Measurements from ENCODE around the gene DMXL2.

Gene DMXL2

DNA sequence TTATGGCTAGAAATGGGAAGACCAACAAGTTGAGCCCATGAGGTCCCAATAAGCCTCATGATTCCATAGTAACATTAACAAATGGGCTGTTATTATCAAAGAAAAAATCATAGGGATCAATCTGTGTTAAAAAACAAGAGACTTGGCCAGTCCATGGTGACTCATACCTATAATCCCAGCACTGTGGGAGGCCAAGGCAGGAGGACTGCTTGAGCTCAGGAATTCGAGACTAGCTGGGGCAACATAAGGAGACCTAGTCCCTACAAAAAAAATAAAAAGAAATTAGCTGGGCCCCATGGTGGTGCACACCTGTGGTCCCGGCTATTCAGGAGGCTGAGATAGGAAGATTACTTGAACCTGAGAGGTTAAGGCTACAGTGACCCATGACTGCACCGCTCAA lies 124.8 kb downstream of the DMXL2 start (continued):
- TF ChIP-seq, protein P1, sequence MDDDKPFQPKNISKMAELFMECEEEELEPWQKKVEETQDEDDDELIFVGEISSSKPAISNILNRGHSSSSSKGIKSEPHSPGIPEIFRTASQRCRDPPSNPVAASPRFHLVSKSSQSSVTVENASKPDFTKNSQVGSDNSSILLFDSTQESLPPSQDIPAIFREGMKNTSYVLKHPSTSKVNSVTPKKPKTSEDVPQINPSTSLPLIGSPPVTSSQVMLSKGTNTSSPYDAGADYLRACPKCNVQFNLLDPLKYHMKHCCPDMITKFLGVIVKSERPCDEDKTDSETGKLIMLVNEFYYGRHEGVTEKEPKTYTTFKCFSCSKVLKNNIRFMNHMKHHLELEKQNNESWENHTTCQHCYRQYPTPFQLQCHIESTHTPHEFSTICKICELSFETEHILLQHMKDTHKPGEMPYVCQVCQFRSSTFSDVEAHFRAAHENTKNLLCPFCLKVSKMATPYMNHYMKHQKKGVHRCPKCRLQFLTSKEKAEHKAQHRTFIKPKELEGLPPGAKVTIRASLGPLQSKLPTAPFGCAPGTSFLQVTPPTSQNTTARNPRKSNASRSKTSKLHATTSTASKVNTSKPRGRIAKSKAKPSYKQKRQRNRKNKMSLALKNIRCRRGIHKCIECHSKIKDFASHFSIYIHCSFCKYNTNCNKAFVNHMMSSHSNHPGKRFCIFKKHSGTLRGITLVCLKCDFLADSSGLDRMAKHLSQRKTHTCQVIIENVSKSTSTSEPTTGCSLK (tag by site-specific recombination; IDR thresholded peaks at IDR 0.05), result no peak

DNA sequence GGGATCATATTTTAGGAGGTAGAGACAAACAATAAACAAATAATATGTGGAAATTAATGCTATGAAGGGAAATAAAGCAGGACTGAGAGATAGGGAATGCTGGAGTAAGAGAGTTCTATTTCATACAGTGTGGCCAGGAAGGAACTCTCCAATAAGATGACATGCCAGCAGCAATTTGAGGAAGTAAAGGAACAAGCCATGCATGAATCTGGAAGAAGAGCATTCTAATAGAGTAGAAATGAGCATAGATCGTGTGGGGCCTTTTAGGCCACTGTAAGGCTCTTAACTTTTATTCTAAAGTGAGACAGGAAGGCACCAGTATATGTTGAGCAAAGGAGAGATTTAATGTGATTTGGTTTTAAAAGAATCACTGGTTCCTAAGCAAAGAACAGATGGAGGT lies 126.3 kb downstream of the DMXL2 start:
- no peaks in the 10 kb centered on the region for H3K9me3 ChIP-seq (ENCODE audit: control insufficient read depth, insufficient read depth, low read depth, low read length)
- ChIA-PET CTCF (interaction anchor here (5.1 kb wide), 1 partner anchor 93 kb away, joined by 25 read pairs; no protein-coding TSS in a partner anchor), POLR2A (no interaction called here)
- no peak overlapping the region for H3K27ac ChIP-seq (ENCODE audit: extremely low read depth, low read depth, low read length)
- H3K36me3 ChIP-seq (ENCODE audit: control insufficient read depth in 2 of 2, insufficient read depth in 1 of 2, low read length in 2 of 2), result peaks cover 0 to 7% of the 10 kb centered on the region in 2 experiments; a peak in 1 of 3 replicates
- TF ChIP-seq ZNF560 (tag by site-specific recombination; IDR thresholded peaks at IDR 0.05; ENCODE audit: borderline replicate concordance) (no peak), ZNF24 (tag by site-specific recombination; IDR thresholded peaks at IDR 0.05) (no peak), ZNF843 (tag by site-specific recombination; IDR thresholded peaks at IDR 0.05) (no peak), SALL2 (tag by site-specific recombination; IDR thresholded peaks at IDR 0.05; ENCODE audit: borderline replicate concordance) (no peak), ZBTB17 (tag by site-specific recombination; IDR thresholded peaks at IDR 0.05) (no peak), ZNF266 (tag by site-specific recombination; IDR thresholded peaks at IDR 0.05; ENCODE audit: low read depth) (no peak), ZNF302 (tag by site-specific recombination; IDR thresholded peaks at IDR 0.05; ENCODE audit: low read depth) (no peak), KLF8 (tag by site-specific recombination; IDR thresholded peaks at IDR 0.05) (no peak), ZNF530 (tag by site-specific recombination; IDR thresholded peaks at IDR 0.05; ENCODE audit: low read depth) (no peak), ZNF324 (tag by site-specific recombination; IDR thresholded peaks at IDR 0.05) (no peak), GLI4 (tag by site-specific recombination; IDR thresholded peaks at IDR 0.05) (no peak), HOXD13 (CRISPR knock-in tag; IDR thresholded peaks at IDR 0.05; ENCODE audit: borderline replicate concordance) (no peak)
- TF ChIP-seq, protein P2, sequence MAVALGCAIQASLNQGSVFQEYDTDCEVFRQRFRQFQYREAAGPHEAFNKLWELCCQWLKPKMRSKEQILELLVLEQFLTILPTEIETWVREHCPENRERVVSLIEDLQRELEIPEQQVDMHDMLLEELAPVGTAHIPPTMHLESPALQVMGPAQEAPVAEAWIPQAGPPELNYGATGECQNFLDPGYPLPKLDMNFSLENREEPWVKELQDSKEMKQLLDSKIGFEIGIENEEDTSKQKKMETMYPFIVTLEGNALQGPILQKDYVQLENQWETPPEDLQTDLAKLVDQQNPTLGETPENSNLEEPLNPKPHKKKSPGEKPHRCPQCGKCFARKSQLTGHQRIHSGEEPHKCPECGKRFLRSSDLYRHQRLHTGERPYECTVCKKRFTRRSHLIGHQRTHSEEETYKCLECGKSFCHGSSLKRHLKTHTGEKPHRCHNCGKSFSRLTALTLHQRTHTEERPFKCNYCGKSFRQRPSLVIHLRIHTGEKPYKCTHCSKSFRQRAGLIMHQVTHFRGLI (tag by site-specific recombination; IDR thresholded peaks at IDR 0.05), result no peak
- TF ChIP-seq, protein P3, sequence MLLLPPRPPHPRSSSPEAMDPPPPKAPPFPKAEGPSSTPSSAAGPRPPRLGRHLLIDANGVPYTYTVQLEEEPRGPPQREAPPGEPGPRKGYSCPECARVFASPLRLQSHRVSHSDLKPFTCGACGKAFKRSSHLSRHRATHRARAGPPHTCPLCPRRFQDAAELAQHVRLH (tag by site-specific recombination; IDR thresholded peaks at IDR 0.05), result no peak
- TF ChIP-seq, protein P4, sequence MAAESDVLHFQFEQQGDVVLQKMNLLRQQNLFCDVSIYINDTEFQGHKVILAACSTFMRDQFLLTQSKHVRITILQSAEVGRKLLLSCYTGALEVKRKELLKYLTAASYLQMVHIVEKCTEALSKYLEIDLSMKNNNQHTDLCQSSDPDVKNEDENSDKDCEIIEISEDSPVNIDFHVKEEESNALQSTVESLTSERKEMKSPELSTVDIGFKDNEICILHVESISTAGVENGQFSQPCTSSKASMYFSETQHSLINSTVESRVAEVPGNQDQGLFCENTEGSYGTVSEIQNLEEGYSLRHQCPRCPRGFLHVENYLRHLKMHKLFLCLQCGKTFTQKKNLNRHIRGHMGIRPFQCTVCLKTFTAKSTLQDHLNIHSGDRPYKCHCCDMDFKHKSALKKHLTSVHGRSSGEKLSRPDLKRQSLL (tag by site-specific recombination; IDR thresholded peaks at IDR 0.05), result no peak
- TF ChIP-seq, protein P5, sequence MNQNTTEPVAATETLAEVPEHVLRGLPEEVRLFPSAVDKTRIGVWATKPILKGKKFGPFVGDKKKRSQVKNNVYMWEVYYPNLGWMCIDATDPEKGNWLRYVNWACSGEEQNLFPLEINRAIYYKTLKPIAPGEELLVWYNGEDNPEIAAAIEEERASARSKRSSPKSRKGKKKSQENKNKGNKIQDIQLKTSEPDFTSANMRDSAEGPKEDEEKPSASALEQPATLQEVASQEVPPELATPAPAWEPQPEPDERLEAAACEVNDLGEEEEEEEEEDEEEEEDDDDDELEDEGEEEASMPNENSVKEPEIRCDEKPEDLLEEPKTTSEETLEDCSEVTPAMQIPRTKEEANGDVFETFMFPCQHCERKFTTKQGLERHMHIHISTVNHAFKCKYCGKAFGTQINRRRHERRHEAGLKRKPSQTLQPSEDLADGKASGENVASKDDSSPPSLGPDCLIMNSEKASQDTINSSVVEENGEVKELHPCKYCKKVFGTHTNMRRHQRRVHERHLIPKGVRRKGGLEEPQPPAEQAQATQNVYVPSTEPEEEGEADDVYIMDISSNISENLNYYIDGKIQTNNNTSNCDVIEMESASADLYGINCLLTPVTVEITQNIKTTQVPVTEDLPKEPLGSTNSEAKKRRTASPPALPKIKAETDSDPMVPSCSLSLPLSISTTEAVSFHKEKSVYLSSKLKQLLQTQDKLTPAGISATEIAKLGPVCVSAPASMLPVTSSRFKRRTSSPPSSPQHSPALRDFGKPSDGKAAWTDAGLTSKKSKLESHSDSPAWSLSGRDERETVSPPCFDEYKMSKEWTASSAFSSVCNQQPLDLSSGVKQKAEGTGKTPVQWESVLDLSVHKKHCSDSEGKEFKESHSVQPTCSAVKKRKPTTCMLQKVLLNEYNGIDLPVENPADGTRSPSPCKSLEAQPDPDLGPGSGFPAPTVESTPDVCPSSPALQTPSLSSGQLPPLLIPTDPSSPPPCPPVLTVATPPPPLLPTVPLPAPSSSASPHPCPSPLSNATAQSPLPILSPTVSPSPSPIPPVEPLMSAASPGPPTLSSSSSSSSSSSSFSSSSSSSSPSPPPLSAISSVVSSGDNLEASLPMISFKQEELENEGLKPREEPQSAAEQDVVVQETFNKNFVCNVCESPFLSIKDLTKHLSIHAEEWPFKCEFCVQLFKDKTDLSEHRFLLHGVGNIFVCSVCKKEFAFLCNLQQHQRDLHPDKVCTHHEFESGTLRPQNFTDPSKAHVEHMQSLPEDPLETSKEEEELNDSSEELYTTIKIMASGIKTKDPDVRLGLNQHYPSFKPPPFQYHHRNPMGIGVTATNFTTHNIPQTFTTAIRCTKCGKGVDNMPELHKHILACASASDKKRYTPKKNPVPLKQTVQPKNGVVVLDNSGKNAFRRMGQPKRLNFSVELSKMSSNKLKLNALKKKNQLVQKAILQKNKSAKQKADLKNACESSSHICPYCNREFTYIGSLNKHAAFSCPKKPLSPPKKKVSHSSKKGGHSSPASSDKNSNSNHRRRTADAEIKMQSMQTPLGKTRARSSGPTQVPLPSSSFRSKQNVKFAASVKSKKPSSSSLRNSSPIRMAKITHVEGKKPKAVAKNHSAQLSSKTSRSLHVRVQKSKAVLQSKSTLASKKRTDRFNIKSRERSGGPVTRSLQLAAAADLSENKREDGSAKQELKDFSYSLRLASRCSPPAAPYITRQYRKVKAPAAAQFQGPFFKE (tag by site-specific recombination; IDR thresholded peaks at IDR 0.05; ENCODE audit: borderline replicate concordance), result no peak
- H3K4me3 ChIP-seq (ENCODE audit: low read depth, low read length), result no peak overlapping the region
- no peaks in the 10 kb centered on the region for H3K4me1 ChIP-seq (ENCODE audit: control insufficient read depth, insufficient read depth, low read length)
